Upper lobe of left lung (tissue), 6 donors: ENCODE data around the gene SLC25A25. TPM values are rescaled to one million over a fixed set of nuclear protein-coding genes. Genes with fewer than 3 reads are reported as not detected.

Source experiments
- ATAC-seq, 2 donors: fragments of 200-7000 bp; cut with Tn5 transposase; one replicate each; pipeline ENCODE4 v1.9.1; 2022; ENCODE audit warnings: mild to moderate bottlenecking in 2 of 2, moderate library complexity in 2 of 2; ENCODE audit not compliant: low FRiP score in 2 of 2
- DNase-seq, 2 donors: peaks; one replicate each; pipeline ENCODE4 v3.0.0-alpha.2; 2019 to 2020
- H3K27ac ChIP-seq, 4 donors: fragments of 200-600 bp; sonication (generic); one replicate each; pipeline ENCODE4 v1.5.1; 2016 to 2019
- H3K27me3 ChIP-seq, 4 donors: fragments of 200-600 bp; sonication (generic); one replicate each; pipeline ENCODE4 v1.5.1; 2017 to 2019
- H3K36me3 ChIP-seq, 4 donors: fragments of 200-600 bp; sonication (generic); one replicate each; pipeline ENCODE4 v1.5.1; 2016 to 2019
- H3K4me1 ChIP-seq, 4 donors: fragments of 200-600 bp; sonication (generic); one replicate each; pipeline ENCODE4 v1.5.1; 2018 to 2019
- H3K4me3 ChIP-seq, 4 donors: fragments of 200-600 bp; sonication (generic); one replicate each; pipeline ENCODE4 v1.5.1; 2017 to 2019; ENCODE audit warnings: mild to moderate bottlenecking in 2 of 4, moderate library complexity in 1 of 4
- H3K9me3 ChIP-seq, 4 donors: fragments of 200-600 bp; sonication (generic); one replicate each; pipeline ENCODE4 v1.5.1; 2018 to 2019
- EP300 ChIP-seq, 4 donors: sonication (generic); formaldehyde crosslinking; IDR thresholded peaks; one replicate each; pipeline ENCODE4 v1.5.1; 2017; ENCODE audit warnings: antibody characterized with exemption in 4 of 4, control low read depth in 2 of 4
- POLR2A ChIP-seq, 4 donors: fragments of 450-650 bp; IDR thresholded peaks; one replicate each; pipeline ENCODE4 v1.5.1; 2016 to 2017; ENCODE audit warnings: antibody characterized with exemption in 4 of 4, mild to moderate bottlenecking in 2 of 4
- POLR2AphosphoS5 ChIP-seq, 2 donors: sonication (generic); formaldehyde crosslinking; IDR thresholded peaks; one replicate each; pipeline ENCODE4 v1.5.1; 2017; ENCODE audit warnings: antibody characterized with exemption in 2 of 2
- whole genome bisulfite sequencing, 2 donors: methylation state at CpG; one replicate each; pipeline ENCODE4 v1.1.5; 2017 to 2018; 5-methylcytosine and 5-hydroxymethylcytosine counted together
- total RNA-seq, 6 donors: library from RNA; depleted of rRNA in 4 of 6; stranded (reverse); fragments of >200 nt in 4 of 6; gene quantifications; one replicate each; pipeline versions ENCODE4 v1.1.0 to v1.2.1, GENCODE V29; 2016 to 2021
- TF ChIP-seq, protein P1 (sequence below), 6 experiments: fragments of 450-650 bp in 4 of 6; fragments of 200-600 bp in 2 of 6; sonication (generic) in 2 of 6; IDR thresholded peaks; one replicate each; pipeline ENCODE4 v1.5.1; 2016 to 2019; ENCODE audit warnings: antibody characterized with exemption in 6 of 6
- donor health status: DM: no; HTN: no; CAD: no; lungs with moderate emphysema.
- donor health status: DM: no; HTN: yes; CAD: no; lungs with severe emphysema.

SLC25A25 gene
- total RNA-seq, 6 donors from 2014 or later: 23.6 to 40.2 (median 33.7) TPM

DNA sequence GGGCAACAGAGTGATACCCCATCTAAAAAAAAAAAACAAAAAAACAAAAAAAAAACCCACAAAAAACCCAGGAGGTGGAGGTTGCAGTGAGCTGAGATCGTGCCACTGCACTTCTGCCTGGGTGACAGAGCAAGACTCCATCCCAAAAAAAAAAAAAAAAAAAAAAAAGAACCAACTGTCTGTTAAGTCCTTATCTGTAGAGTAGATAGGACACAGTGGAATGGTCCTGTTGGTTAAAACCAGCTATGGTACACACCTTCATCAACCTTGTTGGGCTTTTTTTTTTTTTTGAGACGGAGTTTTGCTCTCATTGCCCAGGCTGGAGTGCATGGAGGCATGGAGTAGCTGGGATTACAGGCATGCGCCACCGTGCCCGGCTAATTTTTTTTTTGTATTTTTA, 12.2 kb downstream of the SLC25A25 start:
- WGBS, 2 donors: 92% methylated on average over 5 of the region's 5 CpGs
- TF ChIP-seq, protein P1, sequence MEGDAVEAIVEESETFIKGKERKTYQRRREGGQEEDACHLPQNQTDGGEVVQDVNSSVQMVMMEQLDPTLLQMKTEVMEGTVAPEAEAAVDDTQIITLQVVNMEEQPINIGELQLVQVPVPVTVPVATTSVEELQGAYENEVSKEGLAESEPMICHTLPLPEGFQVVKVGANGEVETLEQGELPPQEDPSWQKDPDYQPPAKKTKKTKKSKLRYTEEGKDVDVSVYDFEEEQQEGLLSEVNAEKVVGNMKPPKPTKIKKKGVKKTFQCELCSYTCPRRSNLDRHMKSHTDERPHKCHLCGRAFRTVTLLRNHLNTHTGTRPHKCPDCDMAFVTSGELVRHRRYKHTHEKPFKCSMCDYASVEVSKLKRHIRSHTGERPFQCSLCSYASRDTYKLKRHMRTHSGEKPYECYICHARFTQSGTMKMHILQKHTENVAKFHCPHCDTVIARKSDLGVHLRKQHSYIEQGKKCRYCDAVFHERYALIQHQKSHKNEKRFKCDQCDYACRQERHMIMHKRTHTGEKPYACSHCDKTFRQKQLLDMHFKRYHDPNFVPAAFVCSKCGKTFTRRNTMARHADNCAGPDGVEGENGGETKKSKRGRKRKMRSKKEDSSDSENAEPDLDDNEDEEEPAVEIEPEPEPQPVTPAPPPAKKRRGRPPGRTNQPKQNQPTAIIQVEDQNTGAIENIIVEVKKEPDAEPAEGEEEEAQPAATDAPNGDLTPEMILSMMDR (IDR thresholded peaks at IDR 0.05): no peak
- TF ChIP-seq POLR2AphosphoS5 (IDR thresholded peaks at IDR 0.05) (no peak), POLR2A (IDR thresholded peaks at IDR 0.05) (no peak), EP300 (IDR thresholded peaks at IDR 0.05) (no peak)
- ATAC-seq: no peak
- no peaks in the 10 kb centered on the region for H3K36me3 ChIP-seq
- H3K9me3 ChIP-seq: no peaks in the 10 kb centered on the region
- H3K27ac ChIP-seq: peak overlapping the region in 3 of 4 donors; percentile 56 to 76 (median 64)
- no peak for DNase-seq
- H3K27me3 ChIP-seq: no peaks in the 10 kb centered on the region
- H3K4me1 ChIP-seq: peaks cover 30 to 61% (median 45%) of the 10 kb centered on the region in 4 donors
- H3K4me3 ChIP-seq: no peak overlapping the region

DNA sequence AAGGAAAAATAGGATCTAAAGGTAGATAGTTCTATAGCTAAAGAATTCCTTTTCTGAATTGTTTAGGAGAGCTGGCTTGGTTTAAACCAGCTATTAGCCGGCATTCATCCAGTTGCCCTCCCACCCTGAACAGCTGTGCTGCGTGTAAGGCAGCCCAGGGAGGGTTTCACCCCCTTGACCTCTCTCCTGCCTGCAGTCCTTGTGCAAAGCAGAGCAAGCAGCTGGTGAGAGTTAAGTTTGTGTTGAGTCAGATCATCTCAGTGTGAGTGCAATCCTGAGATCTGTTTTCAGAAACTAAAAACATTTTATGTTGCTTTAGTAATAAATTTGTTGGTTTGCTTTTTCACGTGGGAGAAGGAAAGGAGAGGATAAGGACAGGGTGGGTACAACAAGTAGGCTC, 13.0 kb downstream of the SLC25A25 start:
- Histone ChIP-seq H3K27me3 (no peaks in the 10 kb centered on the region), H3K4me3 (no peak overlapping the region), H3K27ac (peak overlapping the region; percentile 48 to 76 (median 60)), H3K4me1 (peaks cover 30 to 61% (median 45%) of the 10 kb centered on the region in 4 donors), H3K36me3 (no peaks in the 10 kb centered on the region), H3K9me3 (no peaks in the 10 kb centered on the region)
- WGBS, 2 donors: 52 to 53% methylated on average over 3 of the region's 3 CpGs
- ATAC-seq (peak; percentile 71 to 72), DNase-seq (peak in 1 of 2 donors; percentile 43)
- TF ChIP-seq EP300 (IDR thresholded peaks at IDR 0.05) (no peak), POLR2AphosphoS5 (IDR thresholded peaks at IDR 0.05) (peak; percentile 67 to 73), POLR2A (IDR thresholded peaks at IDR 0.05) (no peak)
- TF ChIP-seq, protein P1 (IDR thresholded peaks at IDR 0.05): no peak

DNA sequence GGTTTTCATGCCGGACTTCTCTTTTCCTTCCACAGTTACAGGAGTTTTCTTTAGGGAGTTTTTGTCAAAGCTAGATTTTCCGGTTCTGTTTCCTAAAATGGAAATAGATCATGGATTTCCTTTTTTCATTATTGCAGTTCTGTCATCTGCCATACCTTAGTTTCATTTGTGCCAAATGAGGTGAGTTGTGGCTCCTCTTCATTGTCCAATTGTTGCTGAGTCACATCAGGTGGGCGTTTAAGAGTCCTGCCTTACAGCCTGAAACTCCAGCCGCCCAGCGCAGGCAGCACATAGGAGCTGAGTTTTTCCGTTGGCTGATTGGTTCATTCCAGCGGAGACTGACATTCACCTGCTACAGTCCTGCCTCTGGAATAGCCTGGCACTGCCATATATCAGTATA, 14.1 kb downstream of the SLC25A25 start:
- Histone ChIP-seq H3K4me3 (no peak overlapping the region), H3K4me1 (peaks cover 30 to 56% (median 44%) of the 10 kb centered on the region in 4 donors), H3K36me3 (no peaks in the 10 kb centered on the region), H3K27me3 (no peaks in the 10 kb centered on the region), H3K9me3 (no peaks in the 10 kb centered on the region), H3K27ac (peak overlapping the region in 3 of 4 donors; percentile 56 to 76 (median 64))
- TF ChIP-seq POLR2AphosphoS5 (IDR thresholded peaks at IDR 0.05): no peak
- TF ChIP-seq EP300 (IDR thresholded peaks at IDR 0.05): no peak
- no peak for TF ChIP-seq POLR2A (IDR thresholded peaks at IDR 0.05)
- 61 to 77% methylated on average over 7 of the region's 7 CpGs for WGBS, 2 donors
- ATAC-seq: no peak
- no peak for DNase-seq

DNA sequence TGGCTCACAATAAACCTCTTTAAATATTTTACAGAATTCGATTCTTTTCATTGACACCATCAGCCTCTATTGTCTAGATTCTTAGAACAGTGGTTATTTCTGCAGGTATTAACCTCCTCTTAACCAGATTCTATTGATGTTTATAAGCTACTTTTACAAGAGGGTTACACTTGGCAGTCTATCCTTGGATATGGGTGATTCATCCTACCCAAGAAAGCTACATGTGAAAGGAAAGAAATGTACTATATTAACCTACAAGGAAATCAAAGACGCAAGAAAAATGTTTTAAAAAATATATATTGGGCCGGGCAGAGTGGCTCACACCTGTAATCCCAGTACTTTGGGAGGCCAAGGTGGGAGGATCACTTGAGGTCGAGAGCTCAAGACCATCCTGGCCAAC, 16.7 kb downstream of the SLC25A25 start:
- Histone ChIP-seq H3K27ac (no peak overlapping the region), H3K27me3 (no peaks in the 10 kb centered on the region), H3K4me1 (peaks cover 20 to 42% (median 34%) of the 10 kb centered on the region in 4 donors), H3K4me3 (no peak overlapping the region), H3K9me3 (no peaks in the 10 kb centered on the region), H3K36me3 (no peaks in the 10 kb centered on the region)
- TF ChIP-seq, protein P1 (IDR thresholded peaks at IDR 0.05): no peak
- no peak for TF ChIP-seq POLR2A (IDR thresholded peaks at IDR 0.05)
- TF ChIP-seq EP300 (IDR thresholded peaks at IDR 0.05): no peak
- TF ChIP-seq POLR2AphosphoS5 (IDR thresholded peaks at IDR 0.05): no peak
- ATAC-seq (no peak), DNase-seq (no peak)
- 93 to 94% methylated on average over 4 of the region's 4 CpGs for WGBS, 2 donors

DNA sequence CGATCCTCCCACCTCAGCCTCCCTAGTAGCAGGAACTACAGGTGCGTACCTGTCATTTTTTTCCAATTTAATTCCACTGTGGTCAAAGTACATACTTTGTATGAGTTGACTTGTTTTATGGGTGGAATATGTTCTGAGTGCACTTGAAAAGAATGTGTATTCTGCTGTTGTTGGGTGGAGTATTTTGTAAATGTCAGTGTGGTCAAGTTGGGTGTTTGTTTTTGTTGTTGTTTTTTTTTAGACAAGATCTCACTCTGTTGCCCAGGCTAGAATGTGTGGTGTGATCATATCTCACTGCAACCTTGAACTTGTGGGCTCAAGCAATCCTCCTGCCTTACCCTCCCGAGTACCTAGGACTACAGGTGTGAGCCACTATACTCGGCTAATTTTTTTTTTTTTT, 17.9 kb downstream of the SLC25A25 start:
- H3K27me3 ChIP-seq: no peaks in the 10 kb centered on the region
- H3K27ac ChIP-seq: no peak overlapping the region
- ATAC-seq (no peak), DNase-seq (no peak)
- H3K4me3 ChIP-seq: no peak overlapping the region
- TF ChIP-seq EP300 (IDR thresholded peaks at IDR 0.05) (no peak), POLR2A (IDR thresholded peaks at IDR 0.05) (no peak), POLR2AphosphoS5 (IDR thresholded peaks at IDR 0.05) (no peak)
- TF ChIP-seq, protein P1 (IDR thresholded peaks at IDR 0.05): no peak
- H3K9me3 ChIP-seq: no peaks in the 10 kb centered on the region
- peaks cover 20 to 42% (median 32%) of the 10 kb centered on the region in 4 donors for H3K4me1 ChIP-seq
- no peaks in the 10 kb centered on the region for H3K36me3 ChIP-seq
- WGBS, 2 donors: 90% methylated on average over 4 of the region's 4 CpGs
